Ovary (tissue), 9 donors: ENCODE measurements around the gene C3orf20. TPM values are rescaled to one million over a fixed set of nuclear protein-coding genes. Genes with fewer than 3 reads are reported as not detected.

ENCODE experiments used
- DNase-seq, 5 donors: peaks; one replicate each; pipeline ENCODE4 v3.0.0-alpha.2; 2019 to 2020
- H3K27ac ChIP-seq, 2 donors: fragments of 200-600 bp; one replicate each; pipeline versions ENCODE4 v1.5.1 to v1.8.0; 2019 to 2022
- H3K27me3 ChIP-seq: fragments of 200-600 bp; one replicate; pipeline ENCODE4 v1.8.0; 2022
- H3K36me3 ChIP-seq: fragments of 200-600 bp; sonication (generic); one replicate; pipeline ENCODE4 v1.5.1; 2019
- H3K4me1 ChIP-seq: one replicate; pipeline ENCODE4 v1.8.1; 2013; ENCODE audit warnings: mild to moderate bottlenecking, moderate library complexity; ENCODE audit not compliant: insufficient read depth
- H3K4me3 ChIP-seq: fragments of 200-600 bp; sonication (generic); one replicate; pipeline ENCODE4 v1.5.1; 2017
- H3K9me3 ChIP-seq, 2 donors: fragments of 200-600 bp in 1 of 2; sonication (generic) in 1 of 2; one replicate each; pipeline versions ENCODE4 v1.5.1 to v1.8.1; 2013 to 2019; ENCODE audit warnings: mild to moderate bottlenecking in 1 of 2, moderate library complexity in 1 of 2
- CTCF ChIP-seq, 3 donors: fragments of 450-650 bp in 2 of 3; fragments of 200-600 bp in 1 of 3; IDR thresholded peaks; one replicate each; pipeline versions ENCODE4 v1.5.1 to v1.8.0; 2016 to 2022; ENCODE audit warnings: antibody characterized with exemption in 3 of 3, mild to moderate bottlenecking in 1 of 3
- EP300 ChIP-seq: sonication (generic); formaldehyde crosslinking; IDR thresholded peaks from one replicate; pipeline ENCODE4 v1.6.1; 2017; ENCODE audit warnings: antibody characterized with exemption
- POLR2A ChIP-seq: fragments of 450-650 bp; IDR thresholded peaks from one replicate; pipeline ENCODE4 v1.6.1; 2017; ENCODE audit warnings: antibody characterized with exemption, mild to moderate bottlenecking, moderate library complexity
- WGBS, 3 donors: extraction: QIAGEN DNeasy Blood & Tissue Kit in 1 of 3; methylation state at CpG; one replicate each; pipeline versions ENCODE4 v1.1.5 to v1.1.7; 2013 to 2017; 5-methylcytosine and 5-hydroxymethylcytosine counted together
- intact Hi-C, 4 donors: fragments of 100-400 bp; cut with DNase I; formaldehyde crosslinking; loops; one replicate each; pipeline versions ENCODE4 v1.11.0 to v1.15.1; 2022 to 2023
- polyA plus RNA-seq, 2 donors: library from polyadenylated mRNA; stranded (reverse); fragments of 200-250 nt in 1 of 2; fragments of 350-450 nt in 1 of 2; fragmentation: Illumina TruSeq in 1 of 2; extraction: RNeasy Lipid Tissue Mini Kit (QIAGEN cat#74804) in 1 of 2; gene quantifications; one replicate each; pipeline ENCODE4 v1.2.3, GENCODE V29; 2013 to 2014
- total RNA-seq, 7 donors: library from RNA; depleted of rRNA in 2 of 7; stranded (reverse); fragments of >200 nt in 2 of 7; fragmentation: NEBNext Ultra II Directional in 3 of 7; extraction: Animal tissue kit (Norgen Biotek cat#: 25700) in 3 of 7; gene quantifications; one replicate each; pipeline versions ENCODE4 v1.1.0 to v1.2.4, GENCODE V29; 2016 to 2023
- donor health status: DM: no; HTN: no; CAD: no; lungs with moderate emphysema.
- donor health status: DM: no; HTN: no; CAD: no.
- donor health status: Bipolar disorder and iron deficiency.
- donor health status: DM: yes; HTN: yes; CAD: no.
- donor health status: DM: no; HTN: no; CAD: no.
- donor health status: DM: yes; HTN: yes; CAD: no.

C3orf20 gene
- total and polyA plus RNA-seq, 9 donors: 0.08 to 0.17 (median 0.11) TPM; not detected in 3

GRCh38 chr3:14783480-14784086 lies 108.6 kb downstream of the C3orf20 start:
- Histone ChIP-seq H3K27ac (no peak overlapping the region), H3K4me1 (no peaks in the 10 kb centered on the region), H3K27me3 (no peaks in the 10 kb centered on the region), H3K36me3 (no peaks in the 10 kb centered on the region), H3K9me3 (no peaks in the 10 kb centered on the region), H3K4me3 (no peak overlapping the region)
- intact Hi-C loops: loop anchor here in 1 of 4 donors (10.0 kb wide), 1 partner anchor 109 kb away; the partner anchor contains the start of gene C3orf20
- TF ChIP-seq EP300 (no peak), POLR2A (no peak), CTCF (IDR thresholded peaks at IDR 0.05) (no peak)
- 80 to 100% (median 91%) methylated on average over 2 of the region's 2 CpGs for WGBS, 3 donors
- no peak for DNase-seq

- DNase-seq: no peak
- Histone ChIP-seq H3K4me1 (no peaks in the 10 kb centered on the region), H3K9me3 (no peaks in the 10 kb centered on the region), H3K4me3 (no peak overlapping the region), H3K36me3 (no peaks in the 10 kb centered on the region), H3K27me3 (no peaks in the 10 kb centered on the region), H3K27ac (no peak overlapping the region)
- intact Hi-C loops: loop anchor here in 1 of 4 donors (10.0 kb wide), 1 partner anchor 109 kb away; the partner anchor contains the start of gene C3orf20
- TF ChIP-seq POLR2A: no peak
- no peak for TF ChIP-seq CTCF (IDR thresholded peaks at IDR 0.05)
- TF ChIP-seq EP300: no peak
- 54 to 62% (median 56%) methylated on average over 8 of the region's 8 CpGs for WGBS, 3 donors
Measured at GRCh38 chr3:14784087-14784681, 109.2 kb downstream of the C3orf20 start.

- Histone ChIP-seq H3K27ac (no peak overlapping the region), H3K4me3 (no peak overlapping the region), H3K36me3 (no peaks in the 10 kb centered on the region), H3K27me3 (no peaks in the 10 kb centered on the region), H3K9me3 (no peaks in the 10 kb centered on the region), H3K4me1 (no peaks in the 10 kb centered on the region)
- no peak for TF ChIP-seq CTCF (IDR thresholded peaks at IDR 0.05)
- TF ChIP-seq EP300: no peak
- no peak for TF ChIP-seq POLR2A
- intact Hi-C loops: loop anchor here in 1 of 4 donors (10.0 kb wide), 1 partner anchor 111 kb away; the partner anchor contains the start of gene C3orf20
- no peak for DNase-seq
- WGBS, 3 donors: 82 to 85% (median 82%) methylated on average over 20 of the region's 20 CpGs
Measured at GRCh38 chr3:14785207-14786155, 110.5 kb downstream of the C3orf20 start.

- no peaks in the 10 kb centered on the region for H3K27me3 ChIP-seq
- H3K9me3 ChIP-seq: no peaks in the 10 kb centered on the region
- H3K36me3 ChIP-seq: no peaks in the 10 kb centered on the region
- no peak for DNase-seq
- H3K4me1 ChIP-seq: no peaks in the 10 kb centered on the region
- 93 to 96% (median 95%) methylated on average over 3 of the region's 3 CpGs for WGBS, 3 donors
- H3K4me3 ChIP-seq: no peak overlapping the region
- TF ChIP-seq CTCF (IDR thresholded peaks at IDR 0.05) (no peak), EP300 (no peak), POLR2A (no peak)
- no peak overlapping the region for H3K27ac ChIP-seq
- intact Hi-C loops: loop anchor here in 1 of 4 donors (10.0 kb wide), 1 partner anchor 112 kb away; the partner anchor contains the start of gene C3orf20
Measured at GRCh38 chr3:14786369-14786768, 111.4 kb downstream of the C3orf20 start.
